ENCODE results near the gene ALDH9A1.
"Not testable (repeated sequence)": the region's sequence is repeated elsewhere in the genome, so short reads cannot be mapped to it uniquely, and the experiment has no call there.

ALDH9A1 gene

DNA sequence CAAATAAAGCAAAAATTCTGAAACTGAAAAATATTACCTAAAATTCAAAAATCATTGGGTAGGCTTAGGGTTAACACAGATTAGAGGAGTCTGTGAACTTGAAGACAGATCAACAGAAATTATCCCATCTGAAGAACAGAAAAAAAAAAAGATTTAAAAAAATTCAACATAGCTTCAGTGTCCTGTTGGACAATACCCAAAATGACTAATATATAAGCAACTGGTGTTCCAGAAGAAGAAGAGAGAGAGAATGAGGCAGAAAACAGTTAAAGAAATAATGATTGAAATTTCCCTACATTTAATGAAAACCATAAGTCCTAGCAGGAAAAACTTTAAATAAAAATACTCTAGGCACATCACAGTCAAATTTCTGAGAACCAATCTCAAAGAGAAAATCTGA, 38.8 kb upstream of the ALDH9A1 start:
- H3K4me2 ChIP-seq (ENCODE audit: low read length), result no peak overlapping the region
- H3K36me3 ChIP-seq (ENCODE audit: control insufficient read depth, insufficient read depth, low read length), result no peaks in the 10 kb centered on the region
- H3K9me3 ChIP-seq (ENCODE audit: control insufficient read depth, low read length), result no peaks in the 10 kb centered on the region
- H3K79me2 ChIP-seq, result no peaks in the 10 kb centered on the region
- no peak overlapping the region for H3K27ac ChIP-seq
- H3K4me1 ChIP-seq, result no peaks in the 10 kb centered on the region
- TF ChIP-seq CTCF (IDR thresholded peaks at IDR 0.05), result no peak
- H2AFZ ChIP-seq, result no peak overlapping the region
- H3K4me3 ChIP-seq (ENCODE audit: low read depth, low read length), result no peak overlapping the region
- H3K9ac ChIP-seq, result no peak overlapping the region
- no peaks in the 10 kb centered on the region for H3K27me3 ChIP-seq (ENCODE audit: control insufficient read depth, insufficient read depth, low read length)

DNA sequence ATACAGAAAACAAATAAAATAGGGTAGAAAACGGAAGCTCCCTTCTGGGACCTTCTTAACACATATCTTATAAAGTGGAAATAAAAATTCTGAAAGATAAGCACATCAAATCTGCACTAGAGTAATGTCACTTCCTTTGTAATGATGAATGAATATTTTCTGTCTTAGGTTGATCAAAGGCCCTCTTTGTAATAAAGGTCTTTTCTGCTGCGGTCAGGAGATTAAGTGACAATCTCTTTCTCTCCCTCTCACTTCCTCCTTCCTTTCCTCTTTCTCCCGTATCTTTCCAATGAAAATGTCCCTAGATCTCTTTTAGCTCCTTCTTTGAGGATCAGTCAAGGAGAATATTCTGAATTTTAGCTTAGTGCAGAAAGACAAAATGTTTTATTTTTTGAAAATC, 36.5 kb upstream of the ALDH9A1 start:
- Histone ChIP-seq H3K36me3 (ENCODE audit: control insufficient read depth, insufficient read depth, low read length) (no peaks in the 10 kb centered on the region), H3K79me2 (no peaks in the 10 kb centered on the region), H3K4me2 (ENCODE audit: low read length) (no peak overlapping the region), H3K9ac (no peak overlapping the region), H2AFZ (no peak overlapping the region), H3K9me3 (ENCODE audit: control insufficient read depth, low read length) (no peaks in the 10 kb centered on the region), H3K4me3 (ENCODE audit: low read depth, low read length) (no peak overlapping the region), H3K4me1 (no peaks in the 10 kb centered on the region), H3K27ac (no peak overlapping the region), H3K27me3 (ENCODE audit: control insufficient read depth, insufficient read depth, low read length) (no peaks in the 10 kb centered on the region)
- no peak for TF ChIP-seq CTCF (IDR thresholded peaks at IDR 0.05)

DNA sequence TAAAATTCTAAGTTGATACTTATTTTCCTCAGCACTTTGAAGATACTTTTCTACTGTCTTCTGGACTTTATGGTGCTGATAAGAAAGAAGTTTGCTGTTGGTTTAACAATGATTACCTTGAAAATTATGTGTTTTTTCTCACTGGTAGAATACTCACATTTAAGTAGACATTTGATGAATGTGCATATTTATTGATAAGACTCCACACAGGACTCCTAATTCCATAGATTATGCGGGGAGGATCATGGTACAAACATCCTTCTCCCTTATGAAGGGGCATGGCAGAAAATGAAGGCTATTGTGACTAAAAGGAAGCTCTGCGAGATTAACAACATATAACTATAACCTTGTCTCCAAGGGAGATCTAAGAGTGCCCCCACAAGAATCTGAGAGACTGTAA, 28.5 kb upstream of the ALDH9A1 start:
- H3K4me1 ChIP-seq, result no peaks in the 10 kb centered on the region
- no peak for TF ChIP-seq CTCF (IDR thresholded peaks at IDR 0.05)
- no peaks in the 10 kb centered on the region for H3K36me3 ChIP-seq (ENCODE audit: control insufficient read depth, insufficient read depth, low read length)
- no peak overlapping the region for H3K27ac ChIP-seq
- no peaks in the 10 kb centered on the region for H3K9me3 ChIP-seq (ENCODE audit: control insufficient read depth, low read length)
- no peak overlapping the region for H2AFZ ChIP-seq
- no peaks in the 10 kb centered on the region for H3K27me3 ChIP-seq (ENCODE audit: control insufficient read depth, insufficient read depth, low read length)
- H3K4me2 ChIP-seq (ENCODE audit: low read length), result no peak overlapping the region
- H3K4me3 ChIP-seq (ENCODE audit: low read depth, low read length), result no peak overlapping the region
- H3K79me2 ChIP-seq, result no peaks in the 10 kb centered on the region
- H3K9ac ChIP-seq, result no peak overlapping the region

DNA sequence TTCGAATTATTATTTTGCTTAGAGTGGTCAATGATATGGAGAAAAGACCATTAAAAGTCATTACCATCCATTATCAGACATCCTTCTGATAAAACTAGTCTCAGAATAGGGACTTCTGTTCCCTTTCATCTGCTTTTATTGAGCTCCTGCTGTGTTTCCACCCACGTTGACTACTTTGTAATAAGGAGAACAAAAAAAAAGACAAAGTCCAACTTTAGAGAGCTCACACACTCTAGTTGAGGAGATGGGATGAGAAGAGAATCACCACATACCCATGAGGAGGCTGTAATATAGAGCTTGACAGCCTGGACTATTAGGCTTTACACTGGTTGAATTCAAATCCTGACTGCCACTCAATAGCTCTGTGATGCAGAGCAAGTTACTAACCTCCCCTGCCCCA, 27.8 kb upstream of the ALDH9A1 start:
- no peak overlapping the region for H3K27ac ChIP-seq
- no peaks in the 10 kb centered on the region for H3K36me3 ChIP-seq (ENCODE audit: control insufficient read depth, insufficient read depth, low read length)
- no peak overlapping the region for H3K4me3 ChIP-seq (ENCODE audit: low read depth, low read length)
- no peaks in the 10 kb centered on the region for H3K4me1 ChIP-seq
- H3K79me2 ChIP-seq, result no peaks in the 10 kb centered on the region
- no peak overlapping the region for H3K9ac ChIP-seq
- no peaks in the 10 kb centered on the region for H3K27me3 ChIP-seq (ENCODE audit: control insufficient read depth, insufficient read depth, low read length)
- no peak for TF ChIP-seq CTCF (IDR thresholded peaks at IDR 0.05)
- H3K9me3 ChIP-seq (ENCODE audit: control insufficient read depth, low read length), result no peaks in the 10 kb centered on the region
- H2AFZ ChIP-seq, result no peak overlapping the region
- H3K4me2 ChIP-seq (ENCODE audit: low read length), result no peak overlapping the region

GRCh38 chr1:165717918-165718515, 19.7 kb upstream of the ALDH9A1 start:
- H3K4me3 ChIP-seq (ENCODE audit: low read depth, low read length), result no peak overlapping the region
- H3K27me3 ChIP-seq (ENCODE audit: control insufficient read depth, insufficient read depth, low read length), result no peaks in the 10 kb centered on the region
- no peak overlapping the region for H2AFZ ChIP-seq
- H3K9ac ChIP-seq, result no peak overlapping the region
- no peaks in the 10 kb centered on the region for H3K36me3 ChIP-seq (ENCODE audit: control insufficient read depth, insufficient read depth, low read length)
- no peaks in the 10 kb centered on the region for H3K79me2 ChIP-seq
- H3K4me2 ChIP-seq (ENCODE audit: low read length), result no peak overlapping the region
- H3K4me1 ChIP-seq, result peaks cover 4% of the 10 kb centered on the region
- no peaks in the 10 kb centered on the region for H3K9me3 ChIP-seq (ENCODE audit: control insufficient read depth, low read length)
- no peak overlapping the region for H3K27ac ChIP-seq
- peak; percentile 47 for TF ChIP-seq CTCF (IDR thresholded peaks at IDR 0.05)

GRCh38 chr1:165716265-165717051, 18.1 kb upstream of the ALDH9A1 start:
- not testable (repeated sequence) for H3K4me3 ChIP-seq (ENCODE audit: low read depth, low read length); H2AFZ ChIP-seq; H3K9ac ChIP-seq; H3K79me2 ChIP-seq; H3K4me1 ChIP-seq; H3K4me2 ChIP-seq (ENCODE audit: low read length); H3K27ac ChIP-seq; H3K9me3 ChIP-seq (ENCODE audit: control insufficient read depth, low read length); H3K27me3 ChIP-seq (ENCODE audit: control insufficient read depth, insufficient read depth, low read length); H3K36me3 ChIP-seq (ENCODE audit: control insufficient read depth, insufficient read depth, low read length)

Measured in parathyroid adenoma (tissue), 2 donors.